Fibroblast of skin of right biceps (primary cell): ENCODE data around the gene SPCS2.
"Not testable (repeated sequence)": the region's sequence is repeated elsewhere in the genome, so short reads cannot be mapped to it uniquely, and the experiment has no call there.

Experiments used
- DNase-seq: peaks from one replicate; pipeline ENCODE4 v3.0.0-alpha.2; 2013

Gene SPCS2

DNA sequence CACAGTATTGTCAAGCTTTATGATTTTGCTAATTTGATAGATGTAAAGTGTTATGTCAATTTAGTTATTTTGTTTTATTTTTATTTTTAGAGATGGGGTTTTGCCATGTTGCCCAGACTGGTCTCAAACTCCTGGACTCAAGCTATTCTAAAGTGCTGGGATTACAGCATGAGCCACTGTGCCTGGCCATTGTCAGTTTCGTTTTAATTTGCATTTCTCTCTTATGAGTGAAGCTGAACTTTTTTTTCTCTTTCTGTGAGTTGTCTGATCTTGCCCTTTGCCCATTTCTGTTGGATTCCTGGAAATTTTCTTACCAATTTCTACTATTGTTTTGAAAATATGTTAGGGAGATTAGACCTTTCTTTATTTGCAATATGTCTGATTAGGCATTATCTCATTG is 55.1 kb downstream of the SPCS2 start:
- no peak for DNase-seq

- no peak for DNase-seq
Measured at GRCh38 chr11:75011357-75011756, 62.3 kb downstream of the SPCS2 start.

GRCh38 chr11:75011872-75012271 is 62.8 kb downstream of the SPCS2 start:
- DNase-seq = no peak

DNA sequence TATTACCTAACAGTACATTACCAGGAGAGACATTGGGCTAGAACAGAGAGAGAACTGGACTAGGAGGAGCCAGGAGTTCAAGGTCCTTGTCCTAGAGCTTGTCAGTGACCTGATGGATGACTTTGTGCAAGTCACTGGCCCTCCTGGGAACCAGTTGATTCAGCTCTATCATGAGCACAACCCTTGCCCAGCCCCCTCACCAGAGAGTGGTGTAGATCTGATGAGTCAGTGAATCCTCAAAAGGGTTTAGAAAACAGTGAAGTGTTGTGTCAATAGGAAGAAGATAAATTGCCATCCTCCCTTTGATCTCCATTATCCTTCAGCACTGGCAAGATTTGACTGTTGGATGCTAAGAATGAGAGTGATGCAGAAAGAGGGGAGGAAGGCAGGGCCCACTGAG is 64.0 kb downstream of the SPCS2 start:
- DNase-seq = peak; percentile 55

DNA sequence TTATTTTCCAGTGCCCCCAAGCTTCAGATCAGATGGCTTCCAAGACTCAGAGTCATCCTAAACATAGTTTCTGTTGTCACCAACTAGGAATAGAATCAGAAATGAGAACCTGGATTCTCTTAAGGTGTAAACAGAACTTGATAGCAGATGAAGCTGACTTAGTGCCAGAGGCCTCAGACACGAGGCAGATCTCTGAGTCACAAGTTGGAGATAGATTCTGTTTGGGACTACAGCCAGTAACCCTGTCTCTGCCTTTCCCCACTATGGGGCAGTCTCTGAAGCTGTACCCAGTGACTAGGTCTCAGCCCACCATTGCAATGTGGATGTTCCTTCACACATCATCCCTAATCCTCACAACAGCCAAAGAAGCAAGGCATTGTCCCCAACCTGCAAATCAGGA is 65.1 kb downstream of the SPCS2 start:
- peak; percentile 85 for DNase-seq

DNA sequence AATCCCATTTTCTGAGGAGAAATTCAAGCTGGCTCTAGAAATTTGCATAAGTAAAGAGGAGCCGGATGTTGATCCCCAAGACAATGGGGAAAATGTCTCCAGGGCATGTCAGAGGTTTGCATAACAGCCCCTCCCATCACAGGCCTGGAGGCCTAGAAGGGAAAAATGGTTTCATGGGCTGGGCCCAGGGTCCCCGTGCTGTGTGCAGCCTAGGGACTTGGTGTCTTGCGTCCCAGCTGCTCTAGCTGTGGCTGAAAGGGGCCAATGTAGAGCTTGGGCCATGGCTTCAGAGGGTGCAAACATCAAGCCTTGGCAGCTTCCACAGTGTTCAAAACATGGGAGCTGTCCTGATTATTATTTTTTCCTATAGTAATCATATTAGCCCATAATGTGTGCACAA is 70.1 kb downstream of the SPCS2 start:
- not testable (repeated sequence) for DNase-seq

- DNase-seq = not testable (repeated sequence)
Measured at GRCh38 chr11:75020328-75020727, 71.3 kb downstream of the SPCS2 start.

- DNase-seq = no peak
Measured at GRCh38 chr11:75022296-75022695, 73.2 kb downstream of the SPCS2 start.

GRCh38 chr11:75022759-75023396 is 73.8 kb downstream of the SPCS2 start:
- DNase-seq = peak; percentile 74

DNA sequence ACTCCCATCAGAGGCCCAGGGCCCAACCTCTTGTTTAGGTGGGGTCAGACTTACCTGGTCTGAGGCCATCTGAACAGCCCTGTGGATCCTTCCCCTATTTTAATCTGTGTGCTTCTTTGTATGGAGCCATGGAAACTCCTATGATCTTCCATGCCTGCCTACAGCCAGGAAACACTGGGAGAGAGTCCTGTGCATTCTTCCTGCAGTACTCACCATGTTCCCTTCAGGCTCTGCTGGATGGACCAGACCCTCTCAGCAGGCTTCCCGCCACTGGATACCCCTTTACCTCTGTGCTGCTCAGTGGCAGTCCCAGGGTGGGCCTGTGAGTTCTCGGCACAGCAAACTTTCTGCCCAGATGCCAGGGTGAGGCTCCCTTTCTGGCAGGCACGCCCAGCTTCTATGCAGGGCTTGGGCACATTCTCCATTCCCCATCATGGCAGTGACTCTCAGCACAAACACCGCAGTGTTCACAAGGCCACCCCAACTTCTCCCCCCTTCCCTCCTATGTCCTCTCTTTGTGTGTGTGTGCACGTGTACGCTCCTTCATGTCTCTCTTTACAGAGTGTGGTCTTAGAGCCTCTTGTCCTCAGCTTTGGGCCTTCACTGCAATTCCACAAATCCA is 74.5 kb downstream of the SPCS2 start:
- no peak for DNase-seq

- DNase-seq = no peak
Measured at GRCh38 chr11:75024068-75024449, 75.0 kb downstream of the SPCS2 start.

GRCh38 chr11:75024764-75025211 is 75.7 kb downstream of the SPCS2 start:
- no peak for DNase-seq

DNA sequence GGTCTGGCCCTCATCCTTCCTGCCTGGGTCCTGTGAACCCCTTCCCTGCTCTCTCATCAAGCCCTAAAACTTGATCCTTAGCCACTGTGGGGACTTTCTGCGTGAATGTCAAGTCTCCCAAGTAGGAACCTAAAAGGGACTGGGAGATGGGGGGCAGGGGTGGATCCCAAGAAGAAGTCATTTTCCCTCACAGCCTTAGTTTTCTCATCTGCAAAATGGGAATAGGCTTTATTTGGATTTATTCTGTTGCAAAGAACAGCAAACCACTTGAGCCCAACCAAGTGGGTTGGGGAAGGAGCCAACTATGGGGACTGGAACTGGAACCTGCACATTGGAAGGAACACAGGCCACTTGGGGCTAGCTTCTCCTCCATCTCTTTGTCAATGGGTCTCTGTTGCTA is 76.5 kb downstream of the SPCS2 start:
- DNase-seq = no peak

DNA sequence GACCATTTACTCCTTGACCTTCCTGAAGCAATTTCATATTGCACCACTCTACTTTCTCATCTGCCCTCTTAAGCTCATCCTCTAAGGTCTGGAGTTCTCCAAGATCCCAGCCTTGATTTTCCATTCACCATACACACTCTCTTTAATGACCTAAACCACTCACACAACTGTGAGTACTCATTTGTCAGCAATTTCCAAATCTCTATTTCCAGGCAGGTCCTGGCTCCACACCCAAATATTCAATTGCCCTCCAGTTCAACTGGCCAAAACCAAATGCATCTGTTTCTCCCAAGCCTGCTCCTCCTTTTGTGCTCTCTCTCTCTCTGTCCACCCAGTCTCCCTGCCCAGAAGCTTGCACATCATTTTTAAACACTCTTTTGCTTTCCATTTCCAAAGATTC is 79.3 kb downstream of the SPCS2 start:
- DNase-seq = no peak
